Activated CD8-positive, alpha-beta T cell treated with anti-CD3 and anti-CD28 coated beads for 36 hours (primary cell): ENCODE data around the gene LDB2. TPM values are rescaled to one million over a fixed set of nuclear protein-coding genes. Genes with fewer than 3 reads are reported as not detected.

ENCODE experiments used
- ATAC-seq: fragments of 200-7000 bp; cut with Tn5 transposase; one replicate; pipeline ENCODE4 v1.10.0; 2021; ENCODE audit warnings: mild to moderate bottlenecking, moderate library complexity
- CTCF ChIA-PET: fragments of 350-600 bp; sonication (Branson Sonifier 250); formaldehyde crosslinking; loops from one replicate; lab custom pipeline; 2021; ENCODE audit warnings: antibody characterized with exemption; lab: Charles Lee
- POLR2A ChIA-PET: fragments of 350-600 bp; sonication (Branson Sonifier 250); formaldehyde crosslinking; loops from one replicate; lab custom pipeline; 2021; ENCODE audit warnings: antibody characterized with exemption; lab: Charles Lee
- DNase-seq: peaks from one replicate; pipeline ENCODE4 v3.0.0-alpha.2; 2020
- H3K27ac Mint-ChIP-seq: one replicate; pipeline ENCODE4 v1.8.0; 2021; ENCODE audit warnings: mild to moderate bottlenecking, mixed read lengths
- H3K27me3 Mint-ChIP-seq: one replicate; pipeline ENCODE4 v1.8.0; 2021; ENCODE audit warnings: mixed read lengths
- H3K36me3 Mint-ChIP-seq: one replicate; pipeline ENCODE4 v1.8.0; 2021; ENCODE audit warnings: low read depth, mixed read lengths
- H3K4me1 Mint-ChIP-seq: one replicate; pipeline ENCODE4 v1.8.0; 2021; ENCODE audit warnings: low read depth, mixed read lengths
- H3K4me3 Mint-ChIP-seq: one replicate; pipeline ENCODE4 v1.8.0; 2021; ENCODE audit warnings: mild to moderate bottlenecking, moderate library complexity, mixed read lengths
- H3K9me3 Mint-ChIP-seq: one replicate; pipeline ENCODE4 v1.8.0; 2021; ENCODE audit warnings: mixed read lengths
- CTCF ChIP-seq: fragments of 200-600 bp; IDR thresholded peaks from one replicate; pipeline ENCODE4 v1.8.0; 2022; ENCODE audit warnings: antibody characterized with exemption, mild to moderate bottlenecking
- intact Hi-C: fragments of 100-400 bp; cut with micrococcal nuclease; formaldehyde crosslinking; loops from one replicate; pipeline ENCODE4 v1.10.0; 2022
- total RNA-seq, 2 experiments: library from RNA; stranded (reverse); gene quantifications; one replicate each; pipeline ENCODE4 v1.2.3, GENCODE V29; 2021

Gene LDB2
- total RNA-seq, 2 experiments from 2014 or later, result not detected

GRCh38 chr4:16875487-16875886 lies 23.0 kb downstream of the LDB2 start:
- POLR2A ChIA-PET, result no interaction called here
- TF ChIP-seq CTCF, result no peak
- H3K27ac Mint-ChIP-seq, result no peak overlapping the region
- intact Hi-C loops, result no loop called here
- no peaks in the 10 kb centered on the region for H3K36me3 Mint-ChIP-seq
- H3K4me1 Mint-ChIP-seq, result no peaks in the 10 kb centered on the region
- no peaks in the 10 kb centered on the region for H3K27me3 Mint-ChIP-seq
- no peaks in the 10 kb centered on the region for H3K9me3 Mint-ChIP-seq
- CTCF ChIA-PET, result no interaction called here
- no peak for ATAC-seq
- DNase-seq, result no peak
- no peak overlapping the region for H3K4me3 Mint-ChIP-seq

GRCh38 chr4:16869594-16870245 lies 28.7 kb downstream of the LDB2 start:
- no peaks in the 10 kb centered on the region for H3K4me1 Mint-ChIP-seq
- H3K36me3 Mint-ChIP-seq, result no peaks in the 10 kb centered on the region
- no peaks in the 10 kb centered on the region for H3K9me3 Mint-ChIP-seq
- no peak for TF ChIP-seq CTCF
- no peak for DNase-seq
- H3K27ac Mint-ChIP-seq, result no peak overlapping the region
- ChIA-PET POLR2A (no interaction called here), CTCF (no interaction called here)
- intact Hi-C loops, result no loop called here
- no peaks in the 10 kb centered on the region for H3K27me3 Mint-ChIP-seq
- no peak for ATAC-seq
- H3K4me3 Mint-ChIP-seq, result no peak overlapping the region

GRCh38 chr4:16868674-16869073 lies 29.8 kb downstream of the LDB2 start:
- no peak for ATAC-seq
- no peaks in the 10 kb centered on the region for H3K27me3 Mint-ChIP-seq
- H3K36me3 Mint-ChIP-seq, result no peaks in the 10 kb centered on the region
- H3K4me1 Mint-ChIP-seq, result no peaks in the 10 kb centered on the region
- CTCF ChIA-PET, result no interaction called here
- no peak overlapping the region for H3K27ac Mint-ChIP-seq
- intact Hi-C loops, result no loop called here
- TF ChIP-seq CTCF, result no peak
- no peak overlapping the region for H3K4me3 Mint-ChIP-seq
- H3K9me3 Mint-ChIP-seq, result no peaks in the 10 kb centered on the region
- POLR2A ChIA-PET, result no interaction called here
- no peak for DNase-seq

GRCh38 chr4:16867827-16868226 lies 30.6 kb downstream of the LDB2 start:
- ChIA-PET CTCF (no interaction called here), POLR2A (no interaction called here)
- intact Hi-C loops, result no loop called here
- H3K4me3 Mint-ChIP-seq, result no peak overlapping the region
- no peaks in the 10 kb centered on the region for H3K36me3 Mint-ChIP-seq
- no peaks in the 10 kb centered on the region for H3K4me1 Mint-ChIP-seq
- ATAC-seq (no peak), DNase-seq (no peak)
- TF ChIP-seq CTCF, result no peak
- H3K27me3 Mint-ChIP-seq, result no peaks in the 10 kb centered on the region
- no peaks in the 10 kb centered on the region for H3K9me3 Mint-ChIP-seq
- H3K27ac Mint-ChIP-seq, result no peak overlapping the region

GRCh38 chr4:16866974-16867373 lies 31.5 kb downstream of the LDB2 start:
- H3K9me3 Mint-ChIP-seq, result no peaks in the 10 kb centered on the region
- DNase-seq, result no peak
- no peak for ATAC-seq
- POLR2A ChIA-PET, result no interaction called here
- no peak overlapping the region for H3K4me3 Mint-ChIP-seq
- intact Hi-C loops, result no loop called here
- no peaks in the 10 kb centered on the region for H3K36me3 Mint-ChIP-seq
- no peak overlapping the region for H3K27ac Mint-ChIP-seq
- no peak for TF ChIP-seq CTCF
- CTCF ChIA-PET, result interaction anchor here (0.6 kb wide), 1 partner anchor 73 kb away, joined by 3 read pairs; no protein-coding TSS in a partner anchor
- H3K4me1 Mint-ChIP-seq, result no peaks in the 10 kb centered on the region
- no peaks in the 10 kb centered on the region for H3K27me3 Mint-ChIP-seq
